Heart right ventricle (tissue), 16 donors: ENCODE results near the gene CAMK1D. TPM values are rescaled to one million over a fixed set of nuclear protein-coding genes. Genes with fewer than 3 reads are reported as not detected.

Experiments
- ATAC-seq, 8 donors: fragments of 200-7000 bp; cut with Tn5 transposase; one replicate each; pipeline ENCODE4 v1.9.1; 2020; ENCODE audit warnings: mild to moderate bottlenecking in 8 of 8, moderate library complexity in 8 of 8, moderate number of reproducible peaks in 1 of 8
- DNase-seq, 2 donors: peaks; one replicate each; pipeline ENCODE4 v3.0.0-alpha.2; 2020
- H3K27ac ChIP-seq, 10 donors: fragments of 200-600 bp; sonication (generic) in 2 of 10; one replicate each; pipeline versions ENCODE4 v1.5.0 to v1.8.0; 2020 to 2022; ENCODE audit warnings: mild to moderate bottlenecking in 3 of 10
- H3K27me3 ChIP-seq, 7 donors: fragments of 200-600 bp; one replicate each; pipeline ENCODE4 v1.8.0; 2021 to 2022; ENCODE audit warnings: mild to moderate bottlenecking in 2 of 7
- H3K36me3 ChIP-seq, 9 donors: fragments of 200-600 bp; sonication (generic) in 1 of 9; one replicate each; pipeline versions ENCODE4 v1.5.0 to v1.8.0; 2020 to 2022; ENCODE audit warnings: mild to moderate bottlenecking in 2 of 9
- H3K4me1 ChIP-seq, 9 donors: fragments of 200-600 bp; sonication (generic) in 1 of 9; one replicate each; pipeline versions ENCODE4 v1.5.0 to v1.8.0; 2020 to 2022; ENCODE audit warnings: mild to moderate bottlenecking in 4 of 9
- H3K4me3 ChIP-seq, 10 donors: fragments of 200-600 bp; sonication (generic) in 2 of 10; one replicate each; pipeline versions ENCODE4 v1.5.0 to v1.8.0; 2020 to 2022; ENCODE audit warnings: mild to moderate bottlenecking in 7 of 10, moderate library complexity in 2 of 10
- H3K9me3 ChIP-seq, 11 donors: fragments of 200-600 bp in 10 of 11; sonication (generic) in 2 of 11; one replicate each; pipeline versions ENCODE4 v1.5.0 to v1.8.0; 2013 to 2022; ENCODE audit warnings: mild to moderate bottlenecking in 2 of 11, control low read depth in 1 of 11, moderate library complexity in 1 of 11
- WGBS, 2 donors: extraction: QIAGEN DNeasy Blood & Tissue Kit; methylation state at CpG; one replicate each; pipeline ENCODE4 v1.1.7; 2013; ENCODE audit warnings: inconsistent platforms in 1 of 2; 5-methylcytosine and 5-hydroxymethylcytosine counted together
- intact Hi-C, 10 donors: fragments of 100-400 bp; cut with DNase I; formaldehyde crosslinking; loops; one replicate each; pipeline versions ENCODE4 v1.11.1 to v1.14.2; 2022
- polyA plus RNA-seq, 2 donors: library from polyadenylated mRNA; stranded (reverse); fragments of 200-250 nt; gene quantifications; one replicate each; pipeline ENCODE4 v1.2.3, GENCODE V29; 2013
- total RNA-seq, 10 donors: library from RNA; stranded (reverse); fragmentation: NEBNext Ultra II Directional in 3 of 10; extraction: Animal tissue kit (Norgen Biotek cat#: 25700) in 3 of 10; gene quantifications; one replicate each; pipeline versions ENCODE4 v1.2.1 to v1.2.4, GENCODE V29; 2021 to 2023
- TF ChIP-seq, protein P1 (sequence below), 9 donors: fragments of 200-600 bp; sonication (generic) in 2 of 9; IDR thresholded peaks; one replicate each; pipeline versions ENCODE4 v1.5.0 to v1.8.0; 2021 to 2022; ENCODE audit warnings: antibody characterized with exemption in 9 of 9, mild to moderate bottlenecking in 5 of 9, moderate library complexity in 1 of 9
- donor health status: Arrhythmogenic right ventricular cardiomyopathy.
- donor health status: ischemic (EF 13 %, LVEDD 7.1; RV severe dilation, severe dysfunction).
- donor health status: healthy with polysubstance abuse.
- donor health status: DM: no; HTN: yes; CAD: no.
- donor health status: DM: no; HTN: no; CAD: no.
- donor health status: ischemic (EF 25% LVEDD 6.9; RV normal size, moderate dysfunction).
- donor health status: ischemic (EF 25% LVEDD 5.7; RV mildly dilated, moderate dysfunction).
- donor health status: healthy.
- donor health status: DM: yes; HTN: yes; CAD: no.
- donor health status: Ischemic cardiomyopathy.
- donor health status: ischemic (EF 35%, LVEDD 5.7; RV mildly dilated, moderate dysfunction).
- donor health status: nonischemic (EF 11% LVEDD 7.7; RV severe dilation, severe dysfunction).
- donor health status: DM: yes; HTN: yes; CAD: no.
- donor health status: PGD.
- donor health status: ischemic (EF 29% LVEDD 5.4; RV normal size, mild dysfunction).
- donor health status: nonischemic (EF 23%, LVEDD 6.1; RV moderate dilation, normal function).

CAMK1D gene
- total and polyA plus RNA-seq, 12 donors = 1.3 to 17.7 (median 2.6) TPM

DNA sequence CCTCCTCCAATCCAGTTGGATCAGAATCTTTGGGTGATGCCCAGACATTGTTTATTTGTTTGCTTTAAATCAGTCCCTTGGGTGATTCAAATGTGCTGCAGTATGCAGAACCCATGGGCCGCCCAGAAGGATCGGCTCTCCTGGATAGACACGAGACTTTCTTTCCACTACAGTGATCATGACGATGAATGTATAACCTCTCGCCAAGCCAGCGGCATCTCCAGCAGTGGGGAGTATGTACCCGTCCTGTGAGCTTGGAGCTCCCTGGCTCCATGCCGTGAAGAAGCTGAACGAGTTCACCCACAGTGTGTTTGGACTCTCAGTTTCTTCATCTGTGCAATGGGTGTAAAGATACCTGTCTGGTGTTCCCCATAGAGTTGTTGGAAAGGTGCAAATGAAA lies 162.3 kb downstream of the CAMK1D start:
- DNase-seq (no peak), ATAC-seq (no peak)
- intact Hi-C loops = no loop called here
- TF ChIP-seq, protein P1, sequence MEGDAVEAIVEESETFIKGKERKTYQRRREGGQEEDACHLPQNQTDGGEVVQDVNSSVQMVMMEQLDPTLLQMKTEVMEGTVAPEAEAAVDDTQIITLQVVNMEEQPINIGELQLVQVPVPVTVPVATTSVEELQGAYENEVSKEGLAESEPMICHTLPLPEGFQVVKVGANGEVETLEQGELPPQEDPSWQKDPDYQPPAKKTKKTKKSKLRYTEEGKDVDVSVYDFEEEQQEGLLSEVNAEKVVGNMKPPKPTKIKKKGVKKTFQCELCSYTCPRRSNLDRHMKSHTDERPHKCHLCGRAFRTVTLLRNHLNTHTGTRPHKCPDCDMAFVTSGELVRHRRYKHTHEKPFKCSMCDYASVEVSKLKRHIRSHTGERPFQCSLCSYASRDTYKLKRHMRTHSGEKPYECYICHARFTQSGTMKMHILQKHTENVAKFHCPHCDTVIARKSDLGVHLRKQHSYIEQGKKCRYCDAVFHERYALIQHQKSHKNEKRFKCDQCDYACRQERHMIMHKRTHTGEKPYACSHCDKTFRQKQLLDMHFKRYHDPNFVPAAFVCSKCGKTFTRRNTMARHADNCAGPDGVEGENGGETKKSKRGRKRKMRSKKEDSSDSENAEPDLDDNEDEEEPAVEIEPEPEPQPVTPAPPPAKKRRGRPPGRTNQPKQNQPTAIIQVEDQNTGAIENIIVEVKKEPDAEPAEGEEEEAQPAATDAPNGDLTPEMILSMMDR (IDR thresholded peaks at IDR 0.05) = no peak
- no peaks in the 10 kb centered on the region for H3K27me3 ChIP-seq
- no peak overlapping the region for H3K4me3 ChIP-seq
- peaks cover 0 to 13% (median 0%) of the 10 kb centered on the region in 9 donors for H3K4me1 ChIP-seq
- H3K9me3 ChIP-seq = no peaks in the 10 kb centered on the region
- no peak overlapping the region for H3K27ac ChIP-seq
- WGBS, 2 donors = 95% methylated on average over 9 of the region's 9 CpGs
- H3K36me3 ChIP-seq = no peaks in the 10 kb centered on the region

- no peak for ATAC-seq
- TF ChIP-seq, protein P1 (IDR thresholded peaks at IDR 0.05) = no peak
- H3K9me3 ChIP-seq = no peaks in the 10 kb centered on the region
- intact Hi-C loops = no loop called here
- H3K27me3 ChIP-seq = no peaks in the 10 kb centered on the region
- 83 to 86% methylated on average over 18 of the region's 18 CpGs for WGBS, 2 donors
- no peaks in the 10 kb centered on the region for H3K36me3 ChIP-seq
- H3K4me1 ChIP-seq = peaks cover 0 to 8% (median 0%) of the 10 kb centered on the region in 9 donors
- no peak overlapping the region for H3K4me3 ChIP-seq
- H3K27ac ChIP-seq = no peak overlapping the region
- no peak for DNase-seq
These were observed 163.1 kb downstream of the CAMK1D start for GRCh38 chr10:12512332-12513002.

DNA sequence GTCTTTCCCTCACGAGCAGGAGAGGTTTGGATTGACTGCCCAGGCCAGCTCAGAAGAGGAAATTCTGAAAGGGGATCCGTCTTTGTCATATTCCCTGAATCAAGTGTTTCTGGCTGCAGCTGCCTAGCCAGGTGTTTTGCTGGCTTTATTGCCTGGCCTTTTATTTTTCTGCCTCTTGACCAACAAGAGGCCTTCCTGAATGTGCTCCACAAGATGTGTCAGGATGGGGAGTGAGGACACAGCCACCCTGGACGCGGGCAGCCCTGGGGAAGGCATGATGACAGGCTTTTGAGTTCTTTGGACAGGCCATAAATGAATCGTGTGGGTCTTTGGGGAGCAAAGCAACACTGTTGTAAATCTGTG lies 163.6 kb downstream of the CAMK1D start:
- peaks cover 0 to 3% (median 0%) of the 10 kb centered on the region in 9 donors for H3K4me1 ChIP-seq
- H3K9me3 ChIP-seq = peaks cover 0 to 4% (median 0%) of the 10 kb centered on the region in 11 donors
- H3K36me3 ChIP-seq = no peaks in the 10 kb centered on the region
- TF ChIP-seq, protein P1 (IDR thresholded peaks at IDR 0.05) = no peak
- ATAC-seq (no peak), DNase-seq (no peak)
- no peaks in the 10 kb centered on the region for H3K27me3 ChIP-seq
- H3K4me3 ChIP-seq = no peak overlapping the region
- H3K27ac ChIP-seq = no peak overlapping the region
- 88 to 92% methylated on average over 5 of the region's 5 CpGs for WGBS, 2 donors
- intact Hi-C loops = no loop called here

DNA sequence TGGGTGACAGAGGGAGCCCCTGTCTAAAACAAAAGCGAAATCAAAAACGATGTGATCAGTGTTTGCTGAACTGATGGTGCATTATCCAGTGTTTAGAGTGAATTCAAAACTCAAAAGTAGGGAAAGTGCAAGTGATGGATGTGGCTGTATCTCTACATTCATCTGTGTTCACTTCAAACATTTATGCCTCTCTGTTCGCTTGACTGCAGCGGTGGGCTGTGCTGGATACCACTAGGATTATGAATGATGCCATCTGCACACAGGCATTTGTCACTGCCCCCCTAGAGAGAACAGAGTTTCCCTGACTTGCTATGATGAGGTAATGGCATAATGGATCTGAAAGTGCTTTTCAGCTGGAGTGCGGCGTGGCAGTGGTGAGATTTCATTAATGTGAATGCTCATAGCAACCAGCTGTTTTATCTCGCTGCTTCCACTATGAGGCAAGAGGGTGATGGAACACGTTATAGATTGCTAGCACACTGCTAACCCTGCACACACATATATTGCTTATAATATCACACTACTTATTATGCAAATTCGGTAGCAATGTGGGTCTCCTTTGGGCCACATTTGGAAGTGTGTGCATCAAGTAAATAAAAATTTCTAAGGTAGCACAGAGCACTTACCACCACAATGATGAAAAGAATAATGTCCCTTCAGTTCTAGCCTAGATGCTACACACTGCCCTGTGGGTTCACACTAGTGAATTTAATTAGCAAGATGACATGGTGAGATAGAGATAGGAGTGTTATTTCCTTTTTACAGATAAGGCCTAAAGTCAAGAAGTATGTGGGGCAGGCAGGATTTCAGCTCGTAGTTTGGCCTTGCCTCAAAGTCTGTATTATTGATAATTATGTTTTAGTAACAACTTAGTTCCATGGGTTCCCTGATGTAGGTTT lies 164.7 kb downstream of the CAMK1D start:
- TF ChIP-seq, protein P1 (IDR thresholded peaks at IDR 0.05) = no peak
- ATAC-seq = peak in 1 of 8 donors; percentile 47
- Histone ChIP-seq H3K36me3 (no peaks in the 10 kb centered on the region), H3K27me3 (no peaks in the 10 kb centered on the region), H3K4me3 (no peak overlapping the region), H3K9me3 (peaks cover 0 to 7% (median 0%) of the 10 kb centered on the region in 11 donors), H3K27ac (no peak overlapping the region), H3K4me1 (no peaks in the 10 kb centered on the region)
- DNase-seq = no peak
- intact Hi-C loops = no loop called here
- WGBS, 2 donors = 76 to 78% methylated on average over 10 of the region's 10 CpGs
